Duodenal mucosa (tissue), 2 donors: ENCODE results near the gene CAPNS2.
"Not testable (repeated sequence)": the region's sequence is repeated elsewhere in the genome, so short reads cannot be mapped to it uniquely, and the experiment has no call there.

Experiments
- H3K27ac ChIP-seq: one replicate; pipeline ENCODE4 v1.7.0; 2013; ENCODE audit warnings: low read depth, low read length
- H3K27me3 ChIP-seq, 2 donors: one replicate each; pipeline ENCODE4 v1.7.0; 2013; ENCODE audit warnings: low read length in 2 of 2, control low read depth in 1 of 2; ENCODE audit not compliant: insufficient read depth in 2 of 2, control insufficient read depth in 1 of 2
- H3K36me3 ChIP-seq, 2 donors: one replicate each; pipeline ENCODE4 v1.7.0; 2013; ENCODE audit warnings: low read length in 2 of 2, control low read depth in 1 of 2; ENCODE audit not compliant: insufficient read depth in 2 of 2, control insufficient read depth in 1 of 2
- H3K4me1 ChIP-seq, 2 donors: one replicate each; pipeline ENCODE4 v1.7.0; 2013; ENCODE audit warnings: low read length in 2 of 2, control low read depth in 1 of 2; ENCODE audit not compliant: insufficient read depth in 2 of 2, control insufficient read depth in 1 of 2
- H3K4me3 ChIP-seq, 2 donors: one replicate each; pipeline ENCODE4 v1.7.0; 2013; ENCODE audit warnings: low read length in 2 of 2, low read depth in 1 of 2
- H3K9ac ChIP-seq, 2 donors: one replicate each; pipeline ENCODE4 v1.7.0; 2013; ENCODE audit warnings: low read length in 2 of 2, low read depth in 1 of 2
- H3K9me3 ChIP-seq, 2 donors: one replicate each; pipeline ENCODE4 v1.7.0; 2013; ENCODE audit warnings: low read length in 2 of 2, control low read depth in 1 of 2; ENCODE audit not compliant: control insufficient read depth in 1 of 2

Gene CAPNS2

GRCh38 chr16:55576384-55576783 is 9.9 kb downstream of the CAPNS2 start:
- Histone ChIP-seq H3K9ac (no peak overlapping the region), H3K4me1 (no peaks in the 10 kb centered on the region), H3K4me3 (no peak overlapping the region), H3K27ac (no peak overlapping the region), H3K9me3 (no peaks in the 10 kb centered on the region), H3K27me3 (no peaks in the 10 kb centered on the region), H3K36me3 (peaks cover 0 to 11% of the 10 kb centered on the region in 2 donors)

DNA sequence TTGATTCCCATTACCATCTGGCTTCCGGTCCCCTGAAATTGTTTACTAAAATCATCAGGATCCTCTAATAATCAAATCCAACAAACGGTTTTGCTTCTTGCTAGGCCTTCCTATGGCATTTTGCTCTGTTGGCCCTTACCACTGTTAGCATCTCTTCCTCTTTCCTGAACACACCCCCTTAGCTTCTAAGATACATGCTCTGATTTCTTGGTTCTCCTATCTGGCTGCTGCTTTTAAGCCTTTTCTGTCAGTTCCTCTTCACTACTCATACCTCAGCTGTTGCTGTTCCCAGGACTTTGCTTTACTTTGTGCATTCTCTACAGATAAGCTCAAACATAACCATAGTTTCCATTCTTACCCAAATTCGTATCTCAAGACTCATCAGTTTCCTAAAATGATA is 11.4 kb downstream of the CAPNS2 start:
- Histone ChIP-seq H3K27me3 (no peaks in the 10 kb centered on the region), H3K4me1 (no peaks in the 10 kb centered on the region), H3K27ac (no peak overlapping the region), H3K36me3 (peaks cover 0 to 11% of the 10 kb centered on the region in 2 donors), H3K9ac (no peak overlapping the region), H3K9me3 (no peaks in the 10 kb centered on the region), H3K4me3 (no peak overlapping the region)

- Histone ChIP-seq H3K9ac (no peak overlapping the region), H3K36me3 (no peaks in the 10 kb centered on the region), H3K27me3 (no peaks in the 10 kb centered on the region), H3K27ac (no peak overlapping the region), H3K4me1 (no peaks in the 10 kb centered on the region), H3K4me3 (no peak overlapping the region), H3K9me3 (no peaks in the 10 kb centered on the region)
Observed at GRCh38 chr16:55585631-55586030, 19.1 kb downstream of the CAPNS2 start.

GRCh38 chr16:55588799-55589198 is 22.3 kb downstream of the CAPNS2 start:
- no peaks in the 10 kb centered on the region for H3K36me3 ChIP-seq
- no peaks in the 10 kb centered on the region for H3K4me1 ChIP-seq

GRCh38 chr16:55592306-55592705 is 25.8 kb downstream of the CAPNS2 start:
- Histone ChIP-seq H3K27me3 (no peaks in the 10 kb centered on the region), H3K27ac (no peak overlapping the region), H3K9ac (no peak overlapping the region), H3K9me3 (no peaks in the 10 kb centered on the region), H3K36me3 (no peaks in the 10 kb centered on the region), H3K4me3 (no peak overlapping the region), H3K4me1 (no peaks in the 10 kb centered on the region)

More at GRCh38 chr16:55588799-55589198, 22.3 kb downstream of the CAPNS2 start:
- Histone ChIP-seq H3K9ac (no peak overlapping the region), H3K4me3 (no peak overlapping the region), H3K27me3 (no peaks in the 10 kb centered on the region), H3K27ac (no peak overlapping the region), H3K9me3 (no peaks in the 10 kb centered on the region)

DNA sequence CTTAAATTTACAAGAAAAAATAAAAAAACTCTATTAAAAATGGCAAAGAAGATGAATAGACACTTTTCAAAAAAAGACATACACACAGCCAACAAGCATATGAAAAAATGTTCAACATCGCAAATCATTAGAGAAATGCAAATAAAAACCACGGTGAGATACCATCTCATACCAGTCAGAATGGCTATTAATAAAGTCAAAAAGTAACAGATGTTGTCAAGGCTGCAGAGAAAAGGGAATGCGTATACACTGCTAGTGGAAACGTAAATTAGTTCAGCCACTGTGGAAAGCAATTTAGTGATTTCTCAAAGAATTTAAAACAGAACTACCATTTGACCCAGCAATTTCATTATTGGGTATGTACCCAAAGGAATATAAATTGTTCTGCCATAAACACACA is 31.4 kb downstream of the CAPNS2 start:
- Histone ChIP-seq H3K27ac (no peak overlapping the region), H3K4me3 (no peak overlapping the region), H3K9ac (no peak overlapping the region), H3K27me3 (no peaks in the 10 kb centered on the region), H3K9me3 (no peaks in the 10 kb centered on the region), H3K4me1 (no peaks in the 10 kb centered on the region), H3K36me3 (no peaks in the 10 kb centered on the region)

GRCh38 chr16:55605754-55606336 is 39.4 kb downstream of the CAPNS2 start:
- no peaks in the 10 kb centered on the region for H3K9me3 ChIP-seq
- no peak overlapping the region for H3K9ac ChIP-seq
- no peaks in the 10 kb centered on the region for H3K36me3 ChIP-seq
- H3K4me1 ChIP-seq, result no peaks in the 10 kb centered on the region
- no peak overlapping the region for H3K4me3 ChIP-seq
- no peaks in the 10 kb centered on the region for H3K27me3 ChIP-seq
- no peak overlapping the region for H3K27ac ChIP-seq

- Histone ChIP-seq H3K4me1 (no peaks in the 10 kb centered on the region), H3K36me3 (no peaks in the 10 kb centered on the region), H3K9me3 (no peaks in the 10 kb centered on the region), H3K27ac (no peak overlapping the region), H3K27me3 (no peaks in the 10 kb centered on the region), H3K9ac (no peak overlapping the region), H3K4me3 (no peak overlapping the region)
Observed at GRCh38 chr16:55613613-55614335, 47.3 kb downstream of the CAPNS2 start.

DNA sequence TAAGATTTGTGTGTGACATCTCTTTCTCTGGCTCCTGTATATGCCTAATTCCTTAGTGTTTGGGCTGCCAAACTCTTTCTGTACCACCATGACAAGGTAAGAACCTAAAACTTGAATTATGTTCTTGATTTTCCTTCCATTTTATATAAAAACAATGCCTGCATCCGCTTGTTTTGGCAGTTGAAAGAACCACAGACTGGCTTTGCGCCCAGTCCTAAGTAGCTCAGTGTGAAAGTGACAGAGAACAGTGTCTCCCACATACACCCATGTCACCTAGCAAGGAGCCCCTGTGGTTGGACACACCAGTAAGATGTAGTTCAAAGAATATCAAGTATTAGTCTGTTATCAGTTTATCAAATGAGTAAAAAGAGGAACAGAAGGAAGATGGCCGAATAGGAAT is 48.6 kb downstream of the CAPNS2 start:
- Histone ChIP-seq H3K27me3 (no peaks in the 10 kb centered on the region), H3K4me1 (no peaks in the 10 kb centered on the region), H3K27ac (no peak overlapping the region), H3K9me3 (no peaks in the 10 kb centered on the region), H3K9ac (no peak overlapping the region), H3K36me3 (no peaks in the 10 kb centered on the region), H3K4me3 (no peak overlapping the region)

GRCh38 chr16:55615670-55616069 is 49.2 kb downstream of the CAPNS2 start:
- not testable (repeated sequence) for H3K27me3 ChIP-seq, H3K4me3 ChIP-seq, H3K9ac ChIP-seq, H3K27ac ChIP-seq, H3K4me1 ChIP-seq, H3K9me3 ChIP-seq, H3K36me3 ChIP-seq
